ENCODE results near the gene USP14. TPM values are rescaled to one million over a fixed set of nuclear protein-coding genes. Genes with fewer than 3 reads are reported as not detected.

USP14 gene
- total RNA-seq, 1 donor from 2014 or later = 51.0 TPM

DNA sequence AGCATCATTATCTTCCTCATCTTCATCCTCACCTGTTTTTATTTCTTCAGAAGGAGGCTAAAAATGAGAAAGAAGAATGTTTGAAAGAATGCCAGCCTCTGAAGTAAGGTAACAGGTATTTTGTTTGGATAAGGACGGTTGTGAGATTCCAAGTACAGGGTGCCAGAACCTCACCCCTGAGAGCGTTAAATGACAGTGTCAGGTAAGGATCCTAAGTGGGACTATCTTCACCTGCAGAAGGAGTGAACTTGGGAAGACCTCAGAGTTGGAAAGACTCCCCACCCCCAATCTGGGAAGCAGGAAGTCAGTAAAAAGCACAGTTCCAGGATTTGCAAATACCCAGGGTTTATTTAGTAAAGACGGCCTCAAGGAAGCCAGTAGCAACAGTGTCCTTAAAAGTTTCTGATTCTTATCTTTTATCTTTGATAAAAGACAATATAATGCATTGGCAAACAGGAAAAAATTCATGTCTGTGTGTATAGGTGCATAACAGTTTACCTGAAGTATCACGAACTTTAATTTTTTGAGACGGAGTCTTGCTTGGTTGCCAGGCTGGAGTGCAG lies 57.2 kb downstream of the USP14 start:
- Histone ChIP-seq H3K4me3 (no peak overlapping the region), H3K36me3 (peaks cover 86% of the 10 kb centered on the region), H3K27me3 (ENCODE audit: low read depth) (no peaks in the 10 kb centered on the region), H3K4me1 (no peaks in the 10 kb centered on the region), H3K27ac (replicated peaks) (no peak overlapping the region), H3K9me3 (replicated peaks) (no peaks in the 10 kb centered on the region)
- intact Hi-C loops (cut with micrococcal nuclease) = no loop called here
- TF ChIP-seq, protein P1, sequence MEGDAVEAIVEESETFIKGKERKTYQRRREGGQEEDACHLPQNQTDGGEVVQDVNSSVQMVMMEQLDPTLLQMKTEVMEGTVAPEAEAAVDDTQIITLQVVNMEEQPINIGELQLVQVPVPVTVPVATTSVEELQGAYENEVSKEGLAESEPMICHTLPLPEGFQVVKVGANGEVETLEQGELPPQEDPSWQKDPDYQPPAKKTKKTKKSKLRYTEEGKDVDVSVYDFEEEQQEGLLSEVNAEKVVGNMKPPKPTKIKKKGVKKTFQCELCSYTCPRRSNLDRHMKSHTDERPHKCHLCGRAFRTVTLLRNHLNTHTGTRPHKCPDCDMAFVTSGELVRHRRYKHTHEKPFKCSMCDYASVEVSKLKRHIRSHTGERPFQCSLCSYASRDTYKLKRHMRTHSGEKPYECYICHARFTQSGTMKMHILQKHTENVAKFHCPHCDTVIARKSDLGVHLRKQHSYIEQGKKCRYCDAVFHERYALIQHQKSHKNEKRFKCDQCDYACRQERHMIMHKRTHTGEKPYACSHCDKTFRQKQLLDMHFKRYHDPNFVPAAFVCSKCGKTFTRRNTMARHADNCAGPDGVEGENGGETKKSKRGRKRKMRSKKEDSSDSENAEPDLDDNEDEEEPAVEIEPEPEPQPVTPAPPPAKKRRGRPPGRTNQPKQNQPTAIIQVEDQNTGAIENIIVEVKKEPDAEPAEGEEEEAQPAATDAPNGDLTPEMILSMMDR (IDR thresholded peaks at IDR 0.05; ENCODE audit: borderline replicate concordance) = no peak
- DNase-seq = no peak

DNA sequence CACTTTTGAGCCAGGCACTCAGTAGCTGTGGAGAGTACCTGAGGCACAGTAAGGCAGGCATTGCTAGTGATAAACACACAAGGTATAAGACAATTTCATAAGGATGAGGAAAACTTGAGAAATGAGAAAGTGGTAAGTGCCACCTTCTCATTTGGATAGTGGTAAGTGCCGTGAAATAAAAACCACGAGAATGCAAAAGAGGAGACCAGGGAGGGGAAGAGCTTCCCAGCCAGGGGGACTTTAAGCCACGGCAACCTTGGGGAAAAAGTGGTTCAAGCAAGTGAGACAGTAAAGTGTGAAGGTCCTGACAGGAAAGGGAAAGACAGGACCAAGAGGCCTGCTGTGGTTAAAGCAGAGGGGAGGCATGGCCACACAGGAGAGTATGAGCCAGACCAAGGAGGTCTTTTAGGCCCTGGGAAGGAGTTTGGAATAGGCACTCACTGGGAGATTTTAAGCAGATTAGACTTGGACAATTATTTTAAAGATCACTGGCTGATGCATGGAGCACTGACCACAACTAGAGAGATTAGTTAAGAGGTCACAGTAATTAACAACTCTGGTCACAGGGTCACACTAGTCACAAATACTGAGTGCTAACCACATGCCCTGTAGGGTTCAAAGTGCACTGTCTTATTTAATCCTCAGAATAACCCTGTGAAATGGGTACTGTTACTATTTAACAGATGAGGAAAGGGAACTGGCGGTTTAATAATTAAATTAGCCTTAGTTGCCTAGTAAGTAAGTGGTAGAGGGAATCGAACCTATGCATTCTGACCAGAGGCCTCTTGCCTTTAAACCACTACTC lies 59.4 kb downstream of the USP14 start:
- H3K4me3 ChIP-seq = no peak overlapping the region
- no peaks in the 10 kb centered on the region for H3K4me1 ChIP-seq
- H3K9me3 ChIP-seq (replicated peaks) = no peaks in the 10 kb centered on the region
- no peak for DNase-seq
- intact Hi-C loops (cut with micrococcal nuclease) = no loop called here
- H3K27me3 ChIP-seq (ENCODE audit: low read depth) = no peaks in the 10 kb centered on the region
- H3K27ac ChIP-seq (replicated peaks) = no peak overlapping the region
- TF ChIP-seq, protein P1 (IDR thresholded peaks at IDR 0.05; ENCODE audit: borderline replicate concordance) = no peak
- H3K36me3 ChIP-seq = peaks cover 80% of the 10 kb centered on the region

DNA sequence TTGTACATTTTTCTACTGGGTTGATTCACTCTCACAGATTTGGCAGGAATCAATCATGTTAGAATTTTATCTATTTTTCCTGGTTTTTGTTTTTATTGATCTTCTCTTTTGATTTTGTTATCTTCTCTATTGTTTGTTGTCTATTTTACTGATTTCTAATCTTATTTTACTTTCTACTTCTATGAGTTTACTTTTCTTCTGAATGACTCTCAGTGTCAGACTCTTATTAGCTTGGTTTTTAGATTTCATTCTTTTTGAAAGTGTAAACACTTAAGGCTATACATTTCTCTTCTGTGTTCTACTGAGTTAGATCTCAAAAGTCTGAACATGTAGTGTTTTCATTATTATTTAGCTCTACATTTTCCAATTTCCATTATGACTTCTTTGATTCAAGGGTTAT lies 62.4 kb downstream of the USP14 start:
- Histone ChIP-seq H3K27ac (replicated peaks) (no peak overlapping the region), H3K4me3 (no peak overlapping the region), H3K4me1 (no peaks in the 10 kb centered on the region), H3K36me3 (peaks cover 79% of the 10 kb centered on the region), H3K9me3 (replicated peaks) (no peaks in the 10 kb centered on the region), H3K27me3 (ENCODE audit: low read depth) (no peaks in the 10 kb centered on the region)
- TF ChIP-seq, protein P1 (IDR thresholded peaks at IDR 0.05; ENCODE audit: borderline replicate concordance) = no peak
- intact Hi-C loops (cut with micrococcal nuclease) = no loop called here
- DNase-seq = no peak

DNA sequence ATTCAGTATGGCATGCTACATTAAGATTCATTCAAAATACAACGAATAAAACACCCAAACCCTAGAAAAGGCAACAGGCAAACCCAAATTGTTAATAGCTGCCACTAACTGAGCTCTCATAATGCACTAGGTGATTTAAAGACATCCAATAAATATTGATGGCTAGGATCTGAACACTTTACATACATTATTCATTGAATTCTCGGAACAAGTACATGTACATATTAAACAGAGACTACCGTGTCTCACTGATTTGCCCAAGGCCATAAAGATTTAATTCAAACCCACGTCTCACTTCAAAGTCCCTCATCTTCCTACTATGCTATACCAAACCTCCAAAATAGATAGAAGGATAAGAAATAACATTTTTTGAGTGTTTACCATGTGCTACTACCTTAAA lies 67.4 kb downstream of the USP14 start:
- peaks cover 59% of the 10 kb centered on the region for H3K36me3 ChIP-seq
- H3K4me3 ChIP-seq = no peak overlapping the region
- no peaks in the 10 kb centered on the region for H3K4me1 ChIP-seq
- intact Hi-C loops (cut with micrococcal nuclease) = no loop called here
- no peaks in the 10 kb centered on the region for H3K9me3 ChIP-seq (replicated peaks)
- H3K27me3 ChIP-seq (ENCODE audit: low read depth) = no peaks in the 10 kb centered on the region
- H3K27ac ChIP-seq (replicated peaks) = no peak overlapping the region
- DNase-seq = no peak
- TF ChIP-seq, protein P1 (IDR thresholded peaks at IDR 0.05; ENCODE audit: borderline replicate concordance) = no peak

DNA sequence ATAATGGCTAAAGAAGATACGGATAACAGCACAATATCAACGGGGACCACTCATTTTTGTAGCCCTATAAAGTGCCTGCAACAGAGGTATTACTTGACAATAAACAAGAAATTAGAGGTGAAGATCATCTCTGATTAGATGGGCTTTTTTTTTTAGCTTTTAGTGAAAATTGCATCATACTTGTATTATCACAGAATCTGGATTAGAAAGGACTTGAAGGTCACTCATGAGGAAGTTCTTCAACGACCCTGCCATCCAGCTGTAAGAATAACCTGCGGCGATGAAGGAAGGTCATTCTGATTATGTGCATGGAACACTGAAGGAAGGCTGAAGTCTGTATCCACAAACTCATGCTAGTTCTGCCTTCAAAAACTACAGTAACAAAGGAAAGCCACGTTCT lies 69.0 kb downstream of the USP14 start:
- H3K4me3 ChIP-seq = no peak overlapping the region
- no peaks in the 10 kb centered on the region for H3K4me1 ChIP-seq
- intact Hi-C loops (cut with micrococcal nuclease) = no loop called here
- no peak for DNase-seq
- H3K27me3 ChIP-seq (ENCODE audit: low read depth) = no peaks in the 10 kb centered on the region
- H3K36me3 ChIP-seq = peaks cover 52% of the 10 kb centered on the region
- TF ChIP-seq, protein P1 (IDR thresholded peaks at IDR 0.05; ENCODE audit: borderline replicate concordance) = no peak
- H3K27ac ChIP-seq (replicated peaks) = no peak overlapping the region
- H3K9me3 ChIP-seq (replicated peaks) = no peaks in the 10 kb centered on the region
